ENCODE results near the gene APP.

DNA sequence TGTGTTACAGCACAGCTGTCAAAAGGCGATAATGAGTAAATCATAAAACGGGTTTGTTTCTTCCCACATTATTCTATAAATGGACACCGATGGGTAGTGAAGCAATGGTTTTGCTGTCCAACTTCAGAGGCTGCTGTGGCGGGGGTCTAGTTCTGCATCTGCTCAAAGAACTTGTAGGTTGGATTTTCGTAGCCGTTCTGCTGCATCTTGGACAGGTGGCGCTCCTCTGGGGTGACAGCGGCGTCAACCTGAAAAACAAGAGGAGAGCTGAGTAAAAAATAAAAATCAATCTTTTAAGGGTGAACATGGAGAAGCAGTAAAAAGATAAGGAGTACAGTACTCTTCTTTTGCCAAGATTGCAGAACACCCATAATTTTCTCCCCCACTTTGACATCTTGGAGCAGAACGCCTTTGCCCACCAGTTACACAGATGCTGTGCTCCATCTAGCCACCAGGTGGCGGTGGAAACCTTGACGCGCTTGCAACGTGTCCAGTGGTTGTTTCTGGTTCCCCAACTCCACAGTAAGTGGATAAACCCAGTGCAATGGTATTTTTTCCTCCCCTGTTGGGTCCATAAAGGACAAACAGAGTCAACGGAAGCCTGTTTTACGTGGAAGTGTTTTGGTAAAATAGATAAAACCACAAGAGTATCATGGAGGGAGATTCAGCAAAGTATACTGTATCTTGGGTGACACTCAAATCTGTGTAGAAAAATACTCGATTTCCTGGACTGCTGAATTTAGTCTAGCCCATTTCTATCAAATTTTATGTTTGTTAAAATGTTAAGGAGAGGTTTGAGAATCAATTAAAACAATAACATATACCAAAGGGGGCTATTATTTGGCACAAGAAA lies 288.8 kb downstream of the APP start:
- TF ChIP-seq POLR2A (IDR thresholded peaks at IDR 0.05): no peak
- TF ChIP-seq, protein P1, sequence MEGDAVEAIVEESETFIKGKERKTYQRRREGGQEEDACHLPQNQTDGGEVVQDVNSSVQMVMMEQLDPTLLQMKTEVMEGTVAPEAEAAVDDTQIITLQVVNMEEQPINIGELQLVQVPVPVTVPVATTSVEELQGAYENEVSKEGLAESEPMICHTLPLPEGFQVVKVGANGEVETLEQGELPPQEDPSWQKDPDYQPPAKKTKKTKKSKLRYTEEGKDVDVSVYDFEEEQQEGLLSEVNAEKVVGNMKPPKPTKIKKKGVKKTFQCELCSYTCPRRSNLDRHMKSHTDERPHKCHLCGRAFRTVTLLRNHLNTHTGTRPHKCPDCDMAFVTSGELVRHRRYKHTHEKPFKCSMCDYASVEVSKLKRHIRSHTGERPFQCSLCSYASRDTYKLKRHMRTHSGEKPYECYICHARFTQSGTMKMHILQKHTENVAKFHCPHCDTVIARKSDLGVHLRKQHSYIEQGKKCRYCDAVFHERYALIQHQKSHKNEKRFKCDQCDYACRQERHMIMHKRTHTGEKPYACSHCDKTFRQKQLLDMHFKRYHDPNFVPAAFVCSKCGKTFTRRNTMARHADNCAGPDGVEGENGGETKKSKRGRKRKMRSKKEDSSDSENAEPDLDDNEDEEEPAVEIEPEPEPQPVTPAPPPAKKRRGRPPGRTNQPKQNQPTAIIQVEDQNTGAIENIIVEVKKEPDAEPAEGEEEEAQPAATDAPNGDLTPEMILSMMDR (IDR thresholded peaks at IDR 0.05): peak; percentile 80 to 92 (median 87)
